ENCODE results near the gene CYREN.
A peak's percentile ranks its signal among the peaks of the same experiment; 100 is the strongest.

The CYREN gene, protein sequence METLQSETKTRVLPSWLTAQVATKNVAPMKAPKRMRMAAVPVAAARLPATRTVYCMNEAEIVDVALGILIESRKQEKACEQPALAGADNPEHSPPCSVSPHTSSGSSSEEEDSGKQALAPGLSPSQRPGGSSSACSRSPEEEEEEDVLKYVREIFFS

GRCh38 chr7:135170274-135170997 lies at the start of gene CYREN:
TSS of gene CYREN (minus strand) at chr7:135170707. CDS start at chr7:135168922, 1,785 bp downstream.
- TF ChIP-seq, protein P1, sequence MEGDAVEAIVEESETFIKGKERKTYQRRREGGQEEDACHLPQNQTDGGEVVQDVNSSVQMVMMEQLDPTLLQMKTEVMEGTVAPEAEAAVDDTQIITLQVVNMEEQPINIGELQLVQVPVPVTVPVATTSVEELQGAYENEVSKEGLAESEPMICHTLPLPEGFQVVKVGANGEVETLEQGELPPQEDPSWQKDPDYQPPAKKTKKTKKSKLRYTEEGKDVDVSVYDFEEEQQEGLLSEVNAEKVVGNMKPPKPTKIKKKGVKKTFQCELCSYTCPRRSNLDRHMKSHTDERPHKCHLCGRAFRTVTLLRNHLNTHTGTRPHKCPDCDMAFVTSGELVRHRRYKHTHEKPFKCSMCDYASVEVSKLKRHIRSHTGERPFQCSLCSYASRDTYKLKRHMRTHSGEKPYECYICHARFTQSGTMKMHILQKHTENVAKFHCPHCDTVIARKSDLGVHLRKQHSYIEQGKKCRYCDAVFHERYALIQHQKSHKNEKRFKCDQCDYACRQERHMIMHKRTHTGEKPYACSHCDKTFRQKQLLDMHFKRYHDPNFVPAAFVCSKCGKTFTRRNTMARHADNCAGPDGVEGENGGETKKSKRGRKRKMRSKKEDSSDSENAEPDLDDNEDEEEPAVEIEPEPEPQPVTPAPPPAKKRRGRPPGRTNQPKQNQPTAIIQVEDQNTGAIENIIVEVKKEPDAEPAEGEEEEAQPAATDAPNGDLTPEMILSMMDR (IDR thresholded peaks at IDR 0.05; ENCODE audit: low read depth, low read length), result peak; percentile 64
- DNase-seq (ENCODE audit: extremely low read depth, low read depth), result peak; percentile 85

GRCh38 chr7:135217645-135218509 lies 47.4 kb upstream of the CYREN start:
- no peak for DNase-seq (ENCODE audit: extremely low read depth, low read depth)
- TF ChIP-seq, protein P1 (IDR thresholded peaks at IDR 0.05; ENCODE audit: low read depth, low read length), result no peak

DNA sequence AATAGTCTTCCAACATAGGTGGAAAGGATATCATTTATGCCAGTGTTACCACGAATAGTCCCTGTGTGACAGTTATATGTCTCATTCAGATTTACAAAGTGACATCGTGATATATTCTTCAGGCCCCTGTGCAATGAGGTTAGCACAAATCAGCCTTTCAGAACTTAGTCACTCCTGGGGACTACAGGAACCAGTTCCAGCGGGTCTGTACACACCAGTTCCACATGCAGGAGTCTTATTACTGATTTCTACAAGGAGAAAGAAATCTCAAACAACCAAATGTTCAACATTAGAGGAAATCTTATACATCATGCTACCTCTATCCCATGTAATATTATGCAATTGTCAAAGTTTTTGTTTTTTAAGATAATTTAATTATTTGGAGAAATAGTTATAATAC lies 45.2 kb upstream of the CYREN start:
- TF ChIP-seq, protein P1 (IDR thresholded peaks at IDR 0.05; ENCODE audit: low read depth, low read length), result no peak
- no peak for DNase-seq (ENCODE audit: extremely low read depth, low read depth)

- no peak for DNase-seq (ENCODE audit: extremely low read depth, low read depth)
- TF ChIP-seq, protein P1 (IDR thresholded peaks at IDR 0.05; ENCODE audit: low read depth, low read length), result no peak
These were observed 44.7 kb upstream of the CYREN start for GRCh38 chr7:135215180-135215579.

- DNase-seq (ENCODE audit: extremely low read depth, low read depth), result no peak
- TF ChIP-seq, protein P1 (IDR thresholded peaks at IDR 0.05; ENCODE audit: low read depth, low read length), result no peak
These were observed 43.3 kb upstream of the CYREN start for GRCh38 chr7:135213831-135214230.

GRCh38 chr7:135211946-135212685 lies 41.6 kb upstream of the CYREN start:
- DNase-seq (ENCODE audit: extremely low read depth, low read depth), result peak; percentile 42

DNA sequence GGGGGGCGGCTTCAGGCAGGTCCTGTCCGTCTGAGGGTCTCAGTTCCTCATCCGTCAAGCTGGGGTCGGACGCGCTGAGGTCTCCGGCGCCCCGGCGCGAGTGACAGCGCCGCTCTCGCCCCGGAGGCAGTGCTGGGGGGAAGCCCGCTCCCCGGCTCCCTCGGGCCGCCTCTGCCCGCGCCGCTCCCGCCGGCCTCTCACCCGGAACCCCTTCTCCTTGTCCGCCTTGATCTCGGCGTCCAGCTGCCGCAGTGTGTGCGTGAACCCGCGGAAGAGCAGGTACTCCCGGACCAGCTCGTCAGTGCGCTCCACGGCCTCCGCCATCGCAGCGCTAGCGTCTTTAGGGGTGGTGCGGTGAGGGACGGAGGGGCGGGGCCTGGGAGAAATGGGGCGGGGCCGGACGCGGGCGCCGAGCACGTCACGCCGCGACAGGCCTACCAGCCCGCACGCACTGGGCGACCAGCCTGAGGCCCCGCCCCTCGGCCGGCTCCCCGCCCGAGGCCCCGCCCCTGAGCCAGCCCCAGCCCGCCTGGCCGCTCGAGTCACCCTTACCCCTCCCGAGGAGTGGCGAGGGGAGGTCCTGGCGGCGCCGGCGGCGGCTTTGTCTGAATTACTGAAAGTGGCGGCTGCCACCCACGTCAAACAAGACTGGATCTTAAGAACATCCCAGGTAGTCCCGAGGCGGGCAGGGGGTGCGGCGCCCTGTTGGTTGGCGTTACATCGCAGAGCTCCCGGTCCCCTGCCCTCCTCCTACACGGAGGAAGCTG lies 40.9 kb upstream of the CYREN start, which contains the start of gene WDR91:
Gene WDR91, minus strand, starts transcription at position 348 of the 767 bp plus-strand sequence. Its CDS starts 24 bp downstream, at position 324.
- TF ChIP-seq, protein P1 (IDR thresholded peaks at IDR 0.05; ENCODE audit: low read depth, low read length), result peak; percentile 0
- peak; percentile 82 for DNase-seq (ENCODE audit: extremely low read depth, low read depth)
